ENCODE data around the gene PRAMEF26. TPM values are rescaled to one million over a fixed set of nuclear protein-coding genes. Genes with fewer than 3 reads are reported as not detected.
"Not testable (repeated sequence)": the region's sequence is repeated elsewhere in the genome, so short reads cannot be mapped to it uniquely, and the experiment has no call there.

The PRAMEF26 gene
- total RNA-seq (ENCODE audit: unreplicated experiment), result not detected
- long read RNA-seq, result 0 reads

- not testable (repeated sequence) for H3K4me1 Mint-ChIP-seq (ENCODE audit: low read depth, unreplicated experiment); H3K9me3 Mint-ChIP-seq (ENCODE audit: unreplicated experiment); H3K4me3 Mint-ChIP-seq (ENCODE audit: unreplicated experiment)
These were observed at the start of gene PRAMEF26 for GRCh38 chr1:13155909-13156308. PRAMEF26 (minus strand) TSS chr1:13156009; CDS start chr1:13153095, 2,914 bp downstream.

GRCh38 chr1:13201309-13201708 lies 45.5 kb upstream of the PRAMEF26 start, which contains the start of gene PRAMEF13:
PRAMEF13 (minus strand) TSS chr1:13201409; CDS start chr1:13199589, 1,820 bp downstream.
- not testable (repeated sequence) for H3K27ac Mint-ChIP-seq (ENCODE audit: unreplicated experiment); H3K4me1 Mint-ChIP-seq (ENCODE audit: low read depth, unreplicated experiment); H3K4me3 Mint-ChIP-seq (ENCODE audit: unreplicated experiment); H3K36me3 Mint-ChIP-seq (ENCODE audit: unreplicated experiment); DNase-seq; H3K9me3 Mint-ChIP-seq (ENCODE audit: unreplicated experiment); H3K27me3 Mint-ChIP-seq (ENCODE audit: unreplicated experiment)

More at GRCh38 chr1:13155909-13156308, at the start of gene PRAMEF26:
- H3K27me3 Mint-ChIP-seq (ENCODE audit: unreplicated experiment); H3K36me3 Mint-ChIP-seq (ENCODE audit: unreplicated experiment); DNase-seq; H3K27ac Mint-ChIP-seq (ENCODE audit: unreplicated experiment): not testable (repeated sequence)

DNA sequence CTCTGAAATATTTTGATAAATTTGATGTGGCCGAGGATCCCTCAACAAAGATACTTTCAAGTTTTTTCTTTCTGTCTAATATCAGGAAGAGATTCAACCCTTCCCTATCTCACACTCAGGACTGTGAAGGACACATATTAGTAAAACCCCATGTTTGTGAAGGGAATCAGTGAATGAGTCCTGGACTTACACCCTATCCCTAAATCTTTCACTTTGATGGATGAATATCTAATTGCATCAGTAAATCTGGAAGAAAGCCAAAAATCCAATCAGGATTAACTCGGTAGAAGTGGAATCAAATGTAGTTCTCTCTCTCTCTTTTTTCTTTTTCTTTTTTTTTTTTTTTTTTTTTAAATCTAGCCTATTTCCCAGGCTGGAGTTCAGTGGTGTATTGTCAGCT lies 15.7 kb upstream of the PRAMEF26 start, which contains the start of gene PRAMEF9:
Gene PRAMEF9, plus strand, starts transcription at position 301 of the 400 bp plus-strand sequence. CDS start 3,433 bp downstream, outside the sequence.
- not testable (repeated sequence) for H3K4me3 Mint-ChIP-seq (ENCODE audit: unreplicated experiment); H3K27me3 Mint-ChIP-seq (ENCODE audit: unreplicated experiment); H3K9me3 Mint-ChIP-seq (ENCODE audit: unreplicated experiment); DNase-seq; H3K4me1 Mint-ChIP-seq (ENCODE audit: low read depth, unreplicated experiment); H3K27ac Mint-ChIP-seq (ENCODE audit: unreplicated experiment); H3K36me3 Mint-ChIP-seq (ENCODE audit: unreplicated experiment)

- H3K4me1 Mint-ChIP-seq (ENCODE audit: low read depth, unreplicated experiment); H3K4me3 Mint-ChIP-seq (ENCODE audit: unreplicated experiment); H3K36me3 Mint-ChIP-seq (ENCODE audit: unreplicated experiment); DNase-seq; H3K9me3 Mint-ChIP-seq (ENCODE audit: unreplicated experiment); H3K27ac Mint-ChIP-seq (ENCODE audit: unreplicated experiment); H3K27me3 Mint-ChIP-seq (ENCODE audit: unreplicated experiment): not testable (repeated sequence)
These were observed 9.7 kb upstream of the PRAMEF26 start, which contains the start of gene HNRNPCL4 for GRCh38 chr1:13165531-13165930. HNRNPCL4 (minus strand) TSS chr1:13165631; CDS start chr1:13165467, 164 bp downstream.

DNA sequence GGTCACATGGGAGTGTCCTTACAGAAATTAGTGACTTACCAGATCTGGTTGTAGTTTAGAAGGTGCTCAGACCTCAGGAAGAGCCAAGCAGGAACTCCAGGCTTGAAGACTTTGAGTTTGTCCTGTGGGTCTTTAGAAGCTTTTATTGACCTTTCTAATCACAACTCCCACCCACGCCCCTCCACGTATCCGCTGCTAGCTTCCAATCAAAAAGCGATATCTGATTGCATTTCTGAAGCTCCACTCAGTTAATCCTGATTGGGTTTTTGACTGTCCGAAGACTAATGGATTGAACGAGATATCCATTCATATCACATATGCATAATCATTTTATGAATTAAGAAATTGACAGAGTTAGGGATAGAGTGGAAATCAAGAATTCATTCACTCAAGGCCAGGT lies 39.1 kb downstream of the PRAMEF26 start, which contains the start of gene HNRNPCL2:
Gene HNRNPCL2, minus strand, starts transcription at position 101 of the 400 bp plus-strand sequence. CDS start 454 bp downstream, outside the sequence.
- H3K4me3 Mint-ChIP-seq (ENCODE audit: unreplicated experiment); H3K36me3 Mint-ChIP-seq (ENCODE audit: unreplicated experiment); H3K27me3 Mint-ChIP-seq (ENCODE audit: unreplicated experiment); H3K4me1 Mint-ChIP-seq (ENCODE audit: low read depth, unreplicated experiment); DNase-seq; H3K27ac Mint-ChIP-seq (ENCODE audit: unreplicated experiment): not testable (repeated sequence)
- H3K9me3 Mint-ChIP-seq (ENCODE audit: unreplicated experiment), result peaks cover 10% of the 10 kb centered on the region

Other genes with a start within 250 kb of the PRAMEF26 start
- gene PRAMEF7, start 239.4 kb downstream of the PRAMEF26 start, total RNA-seq (ENCODE audit: unreplicated experiment), result not detected
- gene PRAMEF6, start 208.4 kb downstream of the PRAMEF26 start, total RNA-seq (ENCODE audit: unreplicated experiment), result not detected
- not detected for gene PRAMEF27, start 99.4 kb downstream of the PRAMEF26 start, total RNA-seq (ENCODE audit: unreplicated experiment)
- not detected for gene HNRNPCL3, start 95.2 kb downstream of the PRAMEF26 start, total RNA-seq (ENCODE audit: unreplicated experiment)
- gene PRAMEF25, start 85.2 kb downstream of the PRAMEF26 start, total RNA-seq (ENCODE audit: unreplicated experiment), result not detected
- not detected for gene HNRNPCL2, start 39.2 kb downstream of the PRAMEF26 start, total RNA-seq (ENCODE audit: unreplicated experiment)
- gene HNRNPCL4, start 9.6 kb upstream of the PRAMEF26 start, total RNA-seq (ENCODE audit: unreplicated experiment), result not detected
- not detected for gene PRAMEF9, start 15.8 kb upstream of the PRAMEF26 start, total RNA-seq (ENCODE audit: unreplicated experiment)
- 0.44 TPM for gene PRAMEF13, start 45.4 kb upstream of the PRAMEF26 start, total RNA-seq (ENCODE audit: unreplicated experiment)
- gene PRAMEF18, start 70.1 kb upstream of the PRAMEF26 start, total RNA-seq (ENCODE audit: unreplicated experiment), result not detected
- gene PRAMEF5, start 98.2 kb upstream of the PRAMEF26 start, total RNA-seq (ENCODE audit: unreplicated experiment), result not detected
- not detected for gene PRAMEF8, start 129.1 kb upstream of the PRAMEF26 start, total RNA-seq (ENCODE audit: unreplicated experiment)
- not detected for gene PRAMEF33, start 147.5 kb upstream of the PRAMEF26 start, total RNA-seq (ENCODE audit: unreplicated experiment)
- not detected for gene PRAMEF15, start 159.6 kb upstream of the PRAMEF26 start, total RNA-seq (ENCODE audit: unreplicated experiment)
- 0.32 TPM for gene PRAMEF14, start 191.1 kb upstream of the PRAMEF26 start, total RNA-seq (ENCODE audit: unreplicated experiment)
- gene PRAMEF19, start 215.9 kb upstream of the PRAMEF26 start, total RNA-seq (ENCODE audit: unreplicated experiment), result not detected
- not detected for gene PRAMEF17, start 233.6 kb upstream of the PRAMEF26 start, total RNA-seq (ENCODE audit: unreplicated experiment)